Transverse colon (tissue), 4 donors: ENCODE results near the gene PIGC.

Source experiments
- CTCF ChIP-seq, 5 experiments: fragments of 200-600 bp in 3 of 5; fragments of 450-650 bp in 2 of 5; sonication (generic) in 3 of 5; IDR thresholded peaks; 1 replicate in 2 of 5; 2 replicates in 3 of 5; pipeline ENCODE4 v1.5.1; 2016 to 2017; ENCODE audit warnings: antibody characterized with exemption in 5 of 5, inconsistent platforms in 3 of 5, mild to moderate bottlenecking in 2 of 5, moderate library complexity in 1 of 5
- POLR2A ChIP-seq: fragments of 450-650 bp; IDR thresholded peaks from one replicate; pipeline ENCODE4 v1.6.1; 2016; ENCODE audit warnings: antibody characterized with exemption, mild to moderate bottlenecking, moderate library complexity
- POLR2AphosphoS5 ChIP-seq, 3 donors: sonication (generic); formaldehyde crosslinking; IDR thresholded peaks; one replicate each; pipeline ENCODE4 v1.6.1; 2016; ENCODE audit warnings: antibody characterized with exemption in 3 of 3

DNA sequence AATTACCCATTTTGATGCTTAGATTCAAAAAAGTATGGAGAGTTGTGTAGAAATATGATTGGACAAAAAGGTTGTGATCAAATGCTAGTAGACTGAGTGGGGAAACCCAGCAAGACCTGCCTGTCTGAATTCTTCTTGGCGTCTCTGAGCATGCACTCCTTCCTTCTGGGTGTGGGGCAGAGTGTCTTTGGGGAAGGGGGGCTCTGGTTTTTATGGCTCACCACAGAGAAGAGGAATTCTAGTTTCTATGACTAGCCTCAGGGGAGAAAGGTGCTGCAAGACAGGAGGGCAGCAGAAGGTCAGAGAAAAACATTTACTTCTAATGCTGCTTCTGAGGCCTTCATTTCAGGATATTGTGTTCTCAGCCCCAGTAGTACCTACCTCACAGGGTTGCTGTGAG is 33.9 kb upstream of the PIGC start:
- TF ChIP-seq CTCF (IDR thresholded peaks at IDR 0.05) (no peak), POLR2A (no peak), POLR2AphosphoS5 (IDR thresholded peaks at IDR 0.05) (no peak)
